Measurements from ENCODE around the gene GSG1L.

The GSG1L gene

GRCh38 chr16:28019218-28019617 is 44.3 kb downstream of the GSG1L start:
- TF ChIP-seq CTCF (IDR thresholded peaks at IDR 0.05; ENCODE audit: borderline replicate concordance, insufficient read depth, low read depth, low read length) = no peak

GRCh38 chr16:28014851-28015250 is 48.7 kb downstream of the GSG1L start:
- no peak overlapping the region for H3K4me3 ChIP-seq (ENCODE audit: low read depth, low read length)
- no peak for TF ChIP-seq CTCF (IDR thresholded peaks at IDR 0.05; ENCODE audit: borderline replicate concordance, insufficient read depth, low read depth, low read length)

More at GRCh38 chr16:28019218-28019617, 44.3 kb downstream of the GSG1L start:
- H3K4me3 ChIP-seq (ENCODE audit: low read depth, low read length) = no peak overlapping the region

- no peak for TF ChIP-seq CTCF (IDR thresholded peaks at IDR 0.05; ENCODE audit: borderline replicate concordance, insufficient read depth, low read depth, low read length)
- no peak overlapping the region for H3K4me3 ChIP-seq (ENCODE audit: low read depth, low read length)
These were observed 49.6 kb downstream of the GSG1L start for GRCh38 chr16:28013878-28014277.

GRCh38 chr16:28013392-28013791 is 50.1 kb downstream of the GSG1L start:
- TF ChIP-seq CTCF (IDR thresholded peaks at IDR 0.05; ENCODE audit: borderline replicate concordance, insufficient read depth, low read depth, low read length) = no peak
- H3K4me3 ChIP-seq (ENCODE audit: low read depth, low read length) = no peak overlapping the region

- no peak overlapping the region for H3K4me3 ChIP-seq (ENCODE audit: low read depth, low read length)
- no peak for TF ChIP-seq CTCF (IDR thresholded peaks at IDR 0.05; ENCODE audit: borderline replicate concordance, insufficient read depth, low read depth, low read length)
These were observed 51.5 kb downstream of the GSG1L start for GRCh38 chr16:28011971-28012445.

GRCh38 chr16:28011223-28011622 is 52.3 kb downstream of the GSG1L start:
- H3K4me3 ChIP-seq (ENCODE audit: low read depth, low read length) = no peak overlapping the region
- TF ChIP-seq CTCF (IDR thresholded peaks at IDR 0.05; ENCODE audit: borderline replicate concordance, insufficient read depth, low read depth, low read length) = no peak

- H3K4me3 ChIP-seq (ENCODE audit: low read depth, low read length) = no peak overlapping the region
- TF ChIP-seq CTCF (IDR thresholded peaks at IDR 0.05; ENCODE audit: borderline replicate concordance, insufficient read depth, low read depth, low read length) = no peak
These were observed 52.8 kb downstream of the GSG1L start for GRCh38 chr16:28010671-28011070.
